HepG2 (cell line): ENCODE measurements around the gene MAP10.

Experiments
- EZH2 ChIP-seq: conservative IDR thresholded peaks from 2 replicates; pipeline ENCODE4 v1.6.1; 2012; ENCODE audit warnings: mild to moderate bottlenecking, low read depth, low read length, moderate library complexity
- FOXJ3 ChIP-seq: sonication (generic); formaldehyde crosslinking; IDR thresholded peaks from 2 replicates; pipeline ENCODE4 v1.4.0; 2020; ENCODE audit warnings: missing genetic modification reagents, mild to moderate bottlenecking, borderline replicate concordance
- ONECUT2 ChIP-seq: sonication (generic); formaldehyde crosslinking; IDR thresholded peaks from 2 replicates; pipeline ENCODE4 v1.4.0; 2020; ENCODE audit warnings: missing genetic modification reagents
- TAF1 ChIP-seq: sonication (generic); formaldehyde crosslinking; IDR thresholded peaks from 2 replicates; pipeline ENCODE4 v1.4.0; 2020; ENCODE audit warnings: missing genetic modification reagents
- TFAP4 ChIP-seq: sonication (generic); IDR thresholded peaks from 2 replicates; pipeline ENCODE4 v1.6.1; 2016; ENCODE audit warnings: low read depth, borderline replicate concordance
- TGIF2 ChIP-seq: IDR thresholded peaks from 2 replicates; pipeline ENCODE4 v1.6.1; 2016; ENCODE audit warnings: control low read depth, missing compliant biosample characterization
- ZSCAN29 ChIP-seq: sonication (generic); formaldehyde crosslinking; conservative IDR thresholded peaks from 2 replicates; pipeline ENCODE4 v1.4.0; 2020; ENCODE audit warnings: mild to moderate bottlenecking, missing genetic modification reagents

- TF ChIP-seq TGIF2 (CRISPR knock-in tag) (no peak), EZH2 (no peak), TFAP4 (no peak), TAF1 (CRISPR knock-in tag) (no peak), FOXJ3 (CRISPR knock-in tag) (no peak), ZSCAN29 (CRISPR knock-in tag) (no peak), ONECUT2 (CRISPR knock-in tag) (no peak)
Measured at GRCh38 chr1:232813097-232813496, 7.9 kb downstream of the MAP10 start.
